OCI-LY7 (cell line): Measurements from ENCODE around the gene ZNRF1.

ENCODE experiments used
- CTCF ChIP-seq: fragments of 200-600 bp; sonication (generic); conservative IDR thresholded peaks from 2 replicates; pipeline ENCODE4 v1.5.1; 2014; ENCODE audit warnings: mild to moderate bottlenecking, antibody characterized with exemption, low read length, moderate library complexity, mixed read lengths
- EZH2phosphoT487 ChIP-seq: fragments of 200-600 bp; sonication (generic); IDR thresholded peaks from 2 replicates; pipeline ENCODE4 v1.6.1; 2018; ENCODE audit warnings: low read depth, borderline replicate concordance, mild to moderate bottlenecking, mixed run types, antibody characterized with exemption, low read length, moderate library complexity, mixed read lengths

GRCh38 chr16:74998481-74999218 is at the start of gene ZNRF1:
- TF ChIP-seq CTCF (peak; percentile 87), EZH2phosphoT487 (no peak)
